Mammary epithelial cell (primary cell): ENCODE results near the gene EEFSEC.

Experiments
- EZH2 ChIP-seq: IDR thresholded peaks from 2 replicates; pipeline ENCODE4 v1.6.1; 2012; ENCODE audit warnings: low read length, inconsistent platforms, borderline replicate concordance
- TF ChIP-seq, protein P1 (sequence below), 2 donors: IDR thresholded peaks in 1 of 2; conservative IDR thresholded peaks in 1 of 2; 2 replicates each; pipeline ENCODE4 v1.5.1; 2011 to 2012; ENCODE audit warnings: inconsistent platforms in 2 of 2, low read length in 2 of 2, mild to moderate bottlenecking in 2 of 2, control low read depth in 1 of 2, low read depth in 1 of 2; ENCODE audit not compliant: insufficient read depth in 1 of 2; ENCODE audit errors: extremely low read depth in 1 of 2

DNA sequence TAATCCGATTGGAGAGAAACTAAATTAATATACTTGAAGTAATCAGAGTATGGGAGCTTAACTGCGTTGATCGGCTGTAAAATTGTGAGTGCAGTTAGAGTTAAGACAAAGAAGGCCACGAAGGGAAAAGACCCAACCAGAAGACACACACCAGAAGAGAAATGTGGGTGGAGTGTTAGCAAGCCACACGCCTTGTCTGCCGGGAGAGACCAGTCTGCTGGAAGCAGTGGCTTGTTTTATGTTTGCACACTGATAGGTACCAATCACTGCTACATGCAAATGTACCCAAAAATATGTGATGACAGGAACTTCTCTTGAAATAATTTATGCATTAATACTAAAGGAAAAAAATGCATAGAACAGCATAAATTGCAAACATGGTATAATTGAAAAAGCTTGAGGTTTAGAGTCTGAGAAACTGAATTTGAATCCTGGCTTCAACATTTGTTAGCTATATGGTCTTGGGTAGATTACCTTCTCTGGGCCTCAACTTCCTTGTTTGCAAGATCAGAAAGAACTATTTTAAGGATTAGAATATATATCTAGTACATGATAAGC is 23.1 kb downstream of the EEFSEC start:
- TF ChIP-seq, protein P1, sequence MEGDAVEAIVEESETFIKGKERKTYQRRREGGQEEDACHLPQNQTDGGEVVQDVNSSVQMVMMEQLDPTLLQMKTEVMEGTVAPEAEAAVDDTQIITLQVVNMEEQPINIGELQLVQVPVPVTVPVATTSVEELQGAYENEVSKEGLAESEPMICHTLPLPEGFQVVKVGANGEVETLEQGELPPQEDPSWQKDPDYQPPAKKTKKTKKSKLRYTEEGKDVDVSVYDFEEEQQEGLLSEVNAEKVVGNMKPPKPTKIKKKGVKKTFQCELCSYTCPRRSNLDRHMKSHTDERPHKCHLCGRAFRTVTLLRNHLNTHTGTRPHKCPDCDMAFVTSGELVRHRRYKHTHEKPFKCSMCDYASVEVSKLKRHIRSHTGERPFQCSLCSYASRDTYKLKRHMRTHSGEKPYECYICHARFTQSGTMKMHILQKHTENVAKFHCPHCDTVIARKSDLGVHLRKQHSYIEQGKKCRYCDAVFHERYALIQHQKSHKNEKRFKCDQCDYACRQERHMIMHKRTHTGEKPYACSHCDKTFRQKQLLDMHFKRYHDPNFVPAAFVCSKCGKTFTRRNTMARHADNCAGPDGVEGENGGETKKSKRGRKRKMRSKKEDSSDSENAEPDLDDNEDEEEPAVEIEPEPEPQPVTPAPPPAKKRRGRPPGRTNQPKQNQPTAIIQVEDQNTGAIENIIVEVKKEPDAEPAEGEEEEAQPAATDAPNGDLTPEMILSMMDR (conservative IDR thresholded peaks at IDR 0.05 in 1 of 2, IDR thresholded peaks at IDR 0.05 in 1 of 2; ENCODE audit: extremely low read depth in 1 of 2, insufficient read depth in 1 of 2, low read depth in 1 of 2, low read length in 2 of 2), result no peak
- no peak for TF ChIP-seq EZH2
